Left renal cortex interstitium (tissue), 4 donors: Measurements from ENCODE around the gene SYT17. TPM values are rescaled to one million over a fixed set of nuclear protein-coding genes. Genes with fewer than 3 reads are reported as not detected.

Experiments
- DNase-seq, 4 donors: peaks; one replicate each; pipeline ENCODE4 v3.0.0-alpha.2; 2013; ENCODE audit warnings: low read depth in 4 of 4, low spot score in 2 of 4, missing footprints in 1 of 4
- polyA plus RNA-seq, 4 donors: library from polyadenylated mRNA; unstranded; fragments of 120-200 nt; gene quantifications; one replicate each; pipeline ENCODE4 v1.2.1, GENCODE V29; 2013; ENCODE audit not compliant: insufficient read length in 4 of 4

SYT17 gene
- polyA plus RNA-seq, 4 donors, result 9.4 to 11.7 (median 10.2) TPM

- DNase-seq, result no peak
These were observed 75.0 kb downstream of the SYT17 start for GRCh38 chr16:19242987-19243575.

GRCh38 chr16:19245326-19245925, 77.4 kb downstream of the SYT17 start:
- no peak for DNase-seq

GRCh38 chr16:19252904-19253303, 84.9 kb downstream of the SYT17 start:
- no peak for DNase-seq

GRCh38 chr16:19254611-19255010, 86.6 kb downstream of the SYT17 start:
- no peak for DNase-seq

- DNase-seq, result no peak
These were observed 96.2 kb downstream of the SYT17 start for GRCh38 chr16:19264123-19264673.

- DNase-seq, result no peak
These were observed 97.4 kb downstream of the SYT17 start for GRCh38 chr16:19265380-19265930.

GRCh38 chr16:19266774-19267173, 98.7 kb downstream of the SYT17 start:
- no peak for DNase-seq

- DNase-seq, result no peak
These were observed 101.1 kb downstream of the SYT17 start for GRCh38 chr16:19269098-19269497.

- DNase-seq, result no peak
These were observed 106.2 kb downstream of the SYT17 start for GRCh38 chr16:19274165-19274797.

- no peak for DNase-seq
These were observed 110.4 kb downstream of the SYT17 start for GRCh38 chr16:19278403-19278802.

GRCh38 chr16:19281246-19281645, 113.2 kb downstream of the SYT17 start:
- peak in 1 of 4 donors; percentile 20 for DNase-seq

- DNase-seq, result no peak
These were observed 114.1 kb downstream of the SYT17 start for GRCh38 chr16:19282101-19282500.

GRCh38 chr16:19283637-19284036, 115.6 kb downstream of the SYT17 start:
- no peak for DNase-seq

GRCh38 chr16:19284207-19284606, 116.2 kb downstream of the SYT17 start:
- DNase-seq, result no peak

- DNase-seq, result no peak
These were observed 117.4 kb downstream of the SYT17 start, which contains the start of gene CLEC19A for GRCh38 chr16:19285431-19285830. CLEC19A (plus strand) TSS chr16:19285731; CDS start chr16:19285852, 121 bp downstream.

- DNase-seq, result no peak
These were observed 118.8 kb downstream of the SYT17 start for GRCh38 chr16:19286827-19287226.

- no peak for DNase-seq
These were observed 119.2 kb downstream of the SYT17 start for GRCh38 chr16:19287241-19287640.

- no peak for DNase-seq
These were observed 121.1 kb downstream of the SYT17 start for GRCh38 chr16:19288872-19289799.

- DNase-seq, result no peak
These were observed 121.9 kb downstream of the SYT17 start for GRCh38 chr16:19289811-19290485.

- DNase-seq, result no peak
These were observed 122.8 kb downstream of the SYT17 start for GRCh38 chr16:19290860-19291259.
